OCI-LY7 (cell line): ENCODE data around the gene ALAD. TPM values are rescaled to one million over a fixed set of nuclear protein-coding genes. Genes with fewer than 3 reads are reported as not detected.

Experiments
- BruUV-seq: library from RNA; stranded (reverse); fragments of 400-500 nt; replicated peaks from 2 replicates; lab custom pipeline; 2021; lab: Mats Ljungman, UMichigan
- CTCF ChIA-PET: fragments of 300-600 bp; sonication (Branson Sonifier 250); formaldehyde crosslinking; loops from one replicate; lab custom pipeline; 2022; ENCODE audit warnings: antibody characterized with exemption; ENCODE audit not compliant: unreplicated experiment; lab: Charles Lee
- POLR2A ChIA-PET: fragments of 300-600 bp; sonication (Branson Sonifier 250); formaldehyde crosslinking; loops from one replicate; lab custom pipeline; 2022; ENCODE audit warnings: antibody characterized with exemption; lab: Charles Lee
- DNase-seq: peaks from one replicate; pipeline ENCODE4 v3.0.0-alpha.2; 2015; ENCODE audit warnings: low spot score
- H2AFZ ChIP-seq: fragments of 200-600 bp; sonication (generic), shearing (Covaris generic); 2 replicates; pipeline ENCODE4 v1.6.1; 2014; ENCODE audit warnings: mild to moderate bottlenecking, antibody characterized with exemption, low read length, moderate library complexity
- H3K27ac ChIP-seq: fragments of 200-600 bp; sonication (generic); 2 replicates; pipeline ENCODE4 v1.5.1; 2014; ENCODE audit warnings: mixed run types, low read depth, mild to moderate bottlenecking, moderate library complexity, low read length, inconsistent platforms; ENCODE audit not compliant: poor library complexity, severe bottlenecking
- H3K36me3 ChIP-seq: fragments of 200-600 bp; sonication (generic); 2 replicates; pipeline ENCODE4 v1.6.1; 2014; ENCODE audit warnings: mild to moderate bottlenecking, antibody characterized with exemption, low read length, moderate library complexity, mixed read lengths; ENCODE audit not compliant: insufficient read depth
- H3K4me1 ChIP-seq: fragments of 200-600 bp; sonication (generic); 2 replicates; pipeline ENCODE4 v1.5.1; 2014; ENCODE audit warnings: mild to moderate bottlenecking, low read length; ENCODE audit not compliant: insufficient read depth, poor library complexity, severe bottlenecking
- H3K4me2 ChIP-seq: fragments of 200-600 bp; sonication (generic); 2 replicates; pipeline ENCODE4 v1.6.1; 2014; ENCODE audit warnings: mild to moderate bottlenecking, low read length
- H3K4me3 ChIP-seq: fragments of 200-600 bp; sonication (generic); 2 replicates; pipeline ENCODE4 v1.5.1; 2014; ENCODE audit warnings: mild to moderate bottlenecking, low read depth, low read length; ENCODE audit not compliant: poor library complexity, severe bottlenecking
- H3K79me2 ChIP-seq: fragments of 200-600 bp; sonication (generic); 2 replicates; pipeline ENCODE4 v1.6.1; 2016; ENCODE audit warnings: low read depth, mild to moderate bottlenecking, low read length, moderate library complexity, mixed read lengths; ENCODE audit not compliant: insufficient read depth
- H3K9me2 ChIP-seq: fragments of 200-600 bp; sonication (generic); 2 replicates; pipeline ENCODE4 v1.6.1; 2016; ENCODE audit warnings: mild to moderate bottlenecking, low read length, mixed read lengths; ENCODE audit not compliant: insufficient read depth
- H3K9me3 ChIP-seq: fragments of 200-600 bp; sonication (generic); 2 replicates; pipeline ENCODE4 v1.6.1; 2014; ENCODE audit warnings: mild to moderate bottlenecking, mixed run types, low read length, mixed read lengths
- H4K20me1 ChIP-seq: fragments of 200-600 bp; sonication (generic); 2 replicates; pipeline ENCODE4 v1.6.1; 2014; ENCODE audit warnings: mild to moderate bottlenecking, antibody characterized with exemption, low read length, moderate library complexity, mixed read lengths; ENCODE audit not compliant: insufficient read depth
- EZH2phosphoT487 ChIP-seq: fragments of 200-600 bp; sonication (generic); IDR thresholded peaks from 2 replicates; pipeline ENCODE4 v1.6.1; 2018; ENCODE audit warnings: low read depth, borderline replicate concordance, mild to moderate bottlenecking, mixed run types, antibody characterized with exemption, low read length, moderate library complexity, mixed read lengths
- intact Hi-C: fragments of 100-400 bp; cut with micrococcal nuclease; formaldehyde crosslinking; loops from one replicate; pipeline ENCODE4 v1.10.0; 2022; ENCODE audit not compliant: unreplicated experiment
- total RNA-seq, 2 experiments: library from RNA; depleted of rRNA in 1 of 2; stranded (reverse); fragments of >200 nt in 1 of 2; shearing (Covaris generic) in 1 of 2; gene quantifications; 2 replicates each; pipeline ENCODE4 v1.2.3, GENCODE V29; 2014 to 2022
- TF ChIP-seq, protein P1 (sequence below): fragments of 200-600 bp; sonication (generic); conservative IDR thresholded peaks from 2 replicates; pipeline ENCODE4 v1.5.1; 2014; ENCODE audit warnings: mild to moderate bottlenecking, antibody characterized with exemption, low read length, moderate library complexity, mixed read lengths

The ALAD gene
- total RNA-seq, 2 experiments from 2014 or later: 19.8 to 26.3 TPM

DNA sequence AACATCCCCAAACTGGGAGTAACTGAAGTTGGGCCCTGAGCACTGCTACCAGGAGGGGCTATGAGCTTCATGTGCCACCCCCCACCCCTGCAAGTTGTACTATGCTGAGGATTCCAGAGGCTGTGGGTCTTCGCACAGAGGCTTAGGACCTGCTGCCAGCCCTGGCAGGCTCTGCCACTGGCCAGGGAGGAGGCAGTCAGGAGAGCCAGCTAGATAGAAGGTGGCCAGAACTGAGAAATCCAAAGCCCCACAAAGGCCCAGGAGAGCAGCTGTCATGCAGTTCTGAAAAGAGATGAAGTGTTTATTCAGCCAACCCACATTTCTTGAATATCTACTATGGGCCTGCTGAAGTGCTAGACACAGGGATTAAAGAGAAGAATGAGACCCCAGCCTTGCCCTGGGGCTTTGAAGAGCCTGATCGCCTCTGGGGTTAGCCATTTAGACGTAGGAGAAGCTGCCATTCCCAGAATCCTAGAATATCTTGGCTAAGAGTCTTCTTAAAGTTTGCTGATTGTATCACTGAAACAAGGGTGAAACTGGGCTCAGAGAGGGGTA lies 1.4 kb downstream of the ALAD start:
- Histone ChIP-seq H3K4me2 (peak overlapping the region; percentile 75), H2AFZ (no peak overlapping the region), H3K36me3 (peaks cover under 1% of the 10 kb centered on the region; the same call in 1 of the 2 replicates), H3K9me3 (no peaks in the 10 kb centered on the region), H4K20me1 (no peaks in the 10 kb centered on the region), H3K9me2 (no peaks in the 10 kb centered on the region), H3K4me1 (peaks cover 12% of the 10 kb centered on the region), H3K4me3 (no peak overlapping the region), H3K79me2 (no peaks in the 10 kb centered on the region), H3K27ac (no peak overlapping the region)
- intact Hi-C loops: loop anchor here (5.0 kb wide), 1 partner anchor 57 kb away; the partner anchor contains the start of gene WDR31
- CTCF ChIA-PET: no interaction called here
- TF ChIP-seq EZH2phosphoT487: no peak
- TF ChIP-seq, protein P1, sequence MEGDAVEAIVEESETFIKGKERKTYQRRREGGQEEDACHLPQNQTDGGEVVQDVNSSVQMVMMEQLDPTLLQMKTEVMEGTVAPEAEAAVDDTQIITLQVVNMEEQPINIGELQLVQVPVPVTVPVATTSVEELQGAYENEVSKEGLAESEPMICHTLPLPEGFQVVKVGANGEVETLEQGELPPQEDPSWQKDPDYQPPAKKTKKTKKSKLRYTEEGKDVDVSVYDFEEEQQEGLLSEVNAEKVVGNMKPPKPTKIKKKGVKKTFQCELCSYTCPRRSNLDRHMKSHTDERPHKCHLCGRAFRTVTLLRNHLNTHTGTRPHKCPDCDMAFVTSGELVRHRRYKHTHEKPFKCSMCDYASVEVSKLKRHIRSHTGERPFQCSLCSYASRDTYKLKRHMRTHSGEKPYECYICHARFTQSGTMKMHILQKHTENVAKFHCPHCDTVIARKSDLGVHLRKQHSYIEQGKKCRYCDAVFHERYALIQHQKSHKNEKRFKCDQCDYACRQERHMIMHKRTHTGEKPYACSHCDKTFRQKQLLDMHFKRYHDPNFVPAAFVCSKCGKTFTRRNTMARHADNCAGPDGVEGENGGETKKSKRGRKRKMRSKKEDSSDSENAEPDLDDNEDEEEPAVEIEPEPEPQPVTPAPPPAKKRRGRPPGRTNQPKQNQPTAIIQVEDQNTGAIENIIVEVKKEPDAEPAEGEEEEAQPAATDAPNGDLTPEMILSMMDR: no peak
- no peak for DNase-seq
- BruUV-seq: no TSS peak
- POLR2A ChIA-PET: interaction anchor here (0.5 to 1.9 kb wide), 3 partner anchors 12 to 125 kb away, joined by 4 to 5 read pairs (median 5); partner anchors contain the start of genes CDC26 and PRPF4

DNA sequence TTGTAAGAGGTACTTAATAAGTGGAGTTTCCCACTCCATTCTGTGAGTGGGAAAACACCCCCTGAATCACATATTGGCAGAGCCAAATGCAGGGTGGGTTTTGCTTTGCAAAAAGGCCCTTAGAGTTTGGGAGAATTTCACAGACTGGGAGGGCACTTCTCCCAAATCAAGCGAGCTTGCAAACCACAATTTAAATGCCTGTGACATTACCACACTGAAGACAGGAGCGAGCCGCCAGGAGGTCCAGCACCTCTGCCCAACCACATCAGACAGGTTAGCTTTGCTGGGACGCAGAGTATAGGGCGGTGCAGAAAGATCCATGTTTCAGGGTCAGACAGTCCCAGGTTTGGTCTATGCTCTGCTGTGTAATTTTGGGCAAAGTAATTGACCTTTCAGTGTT lies 2.3 kb downstream of the ALAD start:
- no peaks in the 10 kb centered on the region for H3K9me2 ChIP-seq
- DNase-seq: no peak
- no peak overlapping the region for H3K4me3 ChIP-seq
- H2AFZ ChIP-seq: no peak overlapping the region
- no TSS peak for BruUV-seq
- H3K4me2 ChIP-seq: no peak overlapping the region
- intact Hi-C loops: no loop called here
- H3K4me1 ChIP-seq: peaks cover 12% of the 10 kb centered on the region
- no peak overlapping the region for H3K27ac ChIP-seq
- TF ChIP-seq, protein P1: no peak
- TF ChIP-seq EZH2phosphoT487: no peak
- no peaks in the 10 kb centered on the region for H3K36me3 ChIP-seq
- CTCF ChIA-PET: no interaction called here
- H4K20me1 ChIP-seq: no peaks in the 10 kb centered on the region
- POLR2A ChIA-PET: no interaction called here
- H3K9me3 ChIP-seq: no peaks in the 10 kb centered on the region
- no peaks in the 10 kb centered on the region for H3K79me2 ChIP-seq

GRCh38 chr9:113397203-113397631 lies 3.9 kb downstream of the ALAD start:
- TF ChIP-seq EZH2phosphoT487: no peak
- TF ChIP-seq, protein P1: no peak
- Histone ChIP-seq H3K36me3 (peaks cover 5% of the 10 kb centered on the region), H3K4me1 (peaks cover 12% of the 10 kb centered on the region), H3K27ac (no peak overlapping the region), H3K9me2 (no peaks in the 10 kb centered on the region), H3K4me2 (no peak overlapping the region), H3K79me2 (no peaks in the 10 kb centered on the region), H3K9me3 (no peaks in the 10 kb centered on the region), H2AFZ (no peak overlapping the region), H4K20me1 (no peaks in the 10 kb centered on the region), H3K4me3 (no peak overlapping the region)
- no TSS peak for BruUV-seq
- intact Hi-C loops: no loop called here
- DNase-seq: no peak
- CTCF ChIA-PET: no interaction called here
- POLR2A ChIA-PET: no interaction called here
